BLaER1 treated with 17β-estradiol and CSF1 and Interleukin-3, amounts not matched to agents 10 nM and 100 nM (cell line): Measurements from ENCODE around the gene HSPG2.

ENCODE experiments used
- H3K27ac ChIP-seq, 11 experiments: shearing (Covaris generic); formaldehyde crosslinking; 2 replicates each; pipeline ENCODE4 v1.8.1; 2022
- H3K27me3 ChIP-seq, 11 experiments: shearing (Covaris generic); formaldehyde crosslinking; 2 replicates each; pipeline ENCODE4 v1.8.1; 2022
- H3K36me3 ChIP-seq, 11 experiments: shearing (Covaris generic); formaldehyde crosslinking; 2 replicates each; pipeline ENCODE4 v1.8.1; 2022
- H3K4me1 ChIP-seq, 10 experiments: shearing (Covaris generic); formaldehyde crosslinking; 2 replicates each; pipeline ENCODE4 v1.8.1; 2022
- H3K4me2 ChIP-seq, 11 experiments: shearing (Covaris generic); formaldehyde crosslinking; 2 replicates each; pipeline ENCODE4 v1.8.1; 2022
- H3K4me3 ChIP-seq, 10 experiments: shearing (Covaris generic); formaldehyde crosslinking; 2 replicates each; pipeline ENCODE4 v1.8.1; 2022
- H3K9ac ChIP-seq, 11 experiments: shearing (Covaris generic); formaldehyde crosslinking; 2 replicates each; pipeline ENCODE4 v1.8.1; 2022
- H3K9me3 ChIP-seq, 11 experiments: shearing (Covaris generic); formaldehyde crosslinking; replicated peaks in 1 of 11; 2 replicates each; pipeline ENCODE4 v1.8.1; 2022
- H4K20me1 ChIP-seq, 11 experiments: shearing (Covaris generic); formaldehyde crosslinking; 2 replicates each; pipeline ENCODE4 v1.8.1; 2022
- Cebpa-rat ChIP-seq, 11 experiments: shearing (Covaris generic); IDR thresholded peaks; 2 replicates each; pipeline ENCODE4 v1.8.1; 2022

Gene HSPG2

GRCh38 chr1:21884456-21885235 lies 52.5 kb downstream of the HSPG2 start:
- TF ChIP-seq Cebpa-rat (IDR thresholded peaks at IDR 0.05): no peak
- H3K27me3 ChIP-seq: no peaks in the 10 kb centered on the region
- no peaks in the 10 kb centered on the region for H3K9me3 ChIP-seq
- peaks cover 0 to 9% (median 0%) of the 10 kb centered on the region in 10 experiments; a peak in 7 of 20 replicates for H3K4me1 ChIP-seq
- H3K36me3 ChIP-seq: peaks cover 5 to 98% (median 72%) of the 10 kb centered on the region in 11 experiments; a peak in 21 of 22 replicates
- no peak overlapping the region for H3K27ac ChIP-seq
- H4K20me1 ChIP-seq: peaks cover 0 to 4% (median 0%) of the 10 kb centered on the region in 11 experiments; a peak in 2 of 22 replicates
- no peak overlapping the region for H3K4me3 ChIP-seq
- H3K4me2 ChIP-seq: no peak overlapping the region
- no peak overlapping the region for H3K9ac ChIP-seq

- Histone ChIP-seq H3K9ac (no peak overlapping the region), H3K4me2 (no peak overlapping the region), H3K36me3 (peaks cover 5 to 98% (median 72%) of the 10 kb centered on the region in 11 experiments; a peak in 21 of 22 replicates), H4K20me1 (peaks cover 0 to 4% (median 0%) of the 10 kb centered on the region in 11 experiments; a peak in 2 of 22 replicates), H3K27me3 (no peaks in the 10 kb centered on the region), H3K4me3 (no peak overlapping the region), H3K27ac (no peak overlapping the region), H3K9me3 (no peaks in the 10 kb centered on the region), H3K4me1 (peaks cover 0 to 4% (median 0%) of the 10 kb centered on the region in 10 experiments; a peak in 6 of 20 replicates)
- no peak for TF ChIP-seq Cebpa-rat (IDR thresholded peaks at IDR 0.05)
Observed at GRCh38 chr1:21882721-21883415, 54.2 kb downstream of the HSPG2 start.

GRCh38 chr1:21881250-21881649 lies 55.9 kb downstream of the HSPG2 start:
- Histone ChIP-seq H3K36me3 (peaks cover 5 to 99% (median 69%) of the 10 kb centered on the region in 11 experiments; a peak in 21 of 22 replicates), H3K27me3 (no peaks in the 10 kb centered on the region), H3K4me2 (no peak overlapping the region), H3K4me1 (no peaks in the 10 kb centered on the region), H3K9me3 (no peaks in the 10 kb centered on the region), H3K4me3 (no peak overlapping the region), H4K20me1 (peaks cover 0 to 4% (median 0%) of the 10 kb centered on the region in 11 experiments; a peak in 3 of 22 replicates), H3K27ac (no peak overlapping the region), H3K9ac (no peak overlapping the region)
- TF ChIP-seq Cebpa-rat (IDR thresholded peaks at IDR 0.05): no peak

- H3K27me3 ChIP-seq: no peaks in the 10 kb centered on the region
- no peak for TF ChIP-seq Cebpa-rat (IDR thresholded peaks at IDR 0.05)
- H3K4me1 ChIP-seq: no peaks in the 10 kb centered on the region
- no peaks in the 10 kb centered on the region for H3K9me3 ChIP-seq
- peaks cover 5 to 99% (median 69%) of the 10 kb centered on the region in 11 experiments; a peak in 21 of 22 replicates for H3K36me3 ChIP-seq
- H3K4me3 ChIP-seq: no peak overlapping the region
- no peak overlapping the region for H3K9ac ChIP-seq
- peaks cover 0 to 8% (median 0%) of the 10 kb centered on the region in 11 experiments; a peak in 4 of 22 replicates for H4K20me1 ChIP-seq
- no peak overlapping the region for H3K4me2 ChIP-seq
- no peak overlapping the region for H3K27ac ChIP-seq
Observed at GRCh38 chr1:21880619-21880970, 56.5 kb downstream of the HSPG2 start.

- Histone ChIP-seq H4K20me1 (peaks cover 0 to 11% (median 0%) of the 10 kb centered on the region in 11 experiments; a peak in 4 of 22 replicates), H3K4me1 (no peaks in the 10 kb centered on the region), H3K9ac (no peak overlapping the region), H3K27ac (no peak overlapping the region), H3K27me3 (no peaks in the 10 kb centered on the region), H3K36me3 (peaks cover 5 to 99% (median 69%) of the 10 kb centered on the region in 11 experiments; a peak in 21 of 22 replicates), H3K4me3 (no peak overlapping the region), H3K4me2 (no peak overlapping the region), H3K9me3 (no peaks in the 10 kb centered on the region)
- no peak for TF ChIP-seq Cebpa-rat (IDR thresholded peaks at IDR 0.05)
Observed at GRCh38 chr1:21879928-21880618, 57.0 kb downstream of the HSPG2 start.

- no peak for TF ChIP-seq Cebpa-rat (IDR thresholded peaks at IDR 0.05)
- H3K36me3 ChIP-seq: peaks cover 5 to 99% (median 70%) of the 10 kb centered on the region in 11 experiments; a peak in 21 of 22 replicates
Observed at GRCh38 chr1:21878840-21879478, 58.2 kb downstream of the HSPG2 start.

GRCh38 chr1:21878009-21878773 lies 58.9 kb downstream of the HSPG2 start:
- Histone ChIP-seq H3K4me2 (no peak overlapping the region), H3K9ac (no peak overlapping the region), H3K4me1 (no peaks in the 10 kb centered on the region; a peak in 1 of 20 replicates), H3K36me3 (peaks cover 5 to 99% (median 71%) of the 10 kb centered on the region in 11 experiments; a peak in 21 of 22 replicates), H3K9me3 (no peaks in the 10 kb centered on the region), H4K20me1 (peaks cover 0 to 11% (median 0%) of the 10 kb centered on the region in 11 experiments; a peak in 4 of 22 replicates), H3K27me3 (no peaks in the 10 kb centered on the region), H3K4me3 (no peak overlapping the region), H3K27ac (no peak overlapping the region)
- no peak for TF ChIP-seq Cebpa-rat (IDR thresholded peaks at IDR 0.05)

More at GRCh38 chr1:21878840-21879478, 58.2 kb downstream of the HSPG2 start:
- no peaks in the 10 kb centered on the region for H3K27me3 ChIP-seq
- H3K4me1 ChIP-seq: no peaks in the 10 kb centered on the region
- no peak overlapping the region for H3K9ac ChIP-seq
- H4K20me1 ChIP-seq: peaks cover 0 to 11% (median 0%) of the 10 kb centered on the region in 11 experiments; a peak in 4 of 22 replicates
- H3K27ac ChIP-seq: no peak overlapping the region
- no peaks in the 10 kb centered on the region for H3K9me3 ChIP-seq
- no peak overlapping the region for H3K4me3 ChIP-seq
- no peak overlapping the region for H3K4me2 ChIP-seq

- no peak overlapping the region for H3K27ac ChIP-seq
Observed at GRCh38 chr1:21876267-21876666, 60.8 kb downstream of the HSPG2 start.

More at GRCh38 chr1:21876267-21876666, 60.8 kb downstream of the HSPG2 start:
- H4K20me1 ChIP-seq: peaks cover 0 to 22% (median 0%) of the 10 kb centered on the region in 11 experiments; a peak in 3 of 22 replicates
- no peaks in the 10 kb centered on the region for H3K9me3 ChIP-seq
- no peak overlapping the region for H3K4me2 ChIP-seq
- H3K4me1 ChIP-seq: peaks cover 0 to 18% (median 12%) of the 10 kb centered on the region in 10 experiments; a peak in 13 of 20 replicates
- H3K27me3 ChIP-seq: no peaks in the 10 kb centered on the region
- TF ChIP-seq Cebpa-rat (IDR thresholded peaks at IDR 0.05): no peak
- H3K9ac ChIP-seq: no peak overlapping the region
- H3K36me3 ChIP-seq: peaks cover 5 to 99% (median 78%) of the 10 kb centered on the region in 11 experiments; a peak in 21 of 22 replicates
- H3K4me3 ChIP-seq: no peak overlapping the region
